Measurements from ENCODE around the gene FKBP5. TPM values are rescaled to one million over a fixed set of nuclear protein-coding genes. Genes with fewer than 3 reads are reported as not detected.

FKBP5 gene
- total and polyA plus RNA-seq, 2 donors (not counting 1 experiment from before 2014, with no cell fraction given), result 10.9 to 16.3 TPM

GRCh38 chr6:35727935-35728682 is 39.4 kb upstream of the FKBP5 start:
- DNase-seq (ENCODE audit: low read depth in 2 of 2), result peak; percentile 96 to 98
- H3K4me2 ChIP-seq (ENCODE audit: extremely low read depth, insufficient read depth, low read length), result peak overlapping the region; percentile 95
- H3K4me3 ChIP-seq (replicated peaks in 1 of 4; ENCODE audit: control extremely low read depth in 1 of 4, insufficient read depth in 1 of 4, low read depth in 3 of 4, low read length in 4 of 4), result peak overlapping the region; percentile 40 to 64 (median 44)
- H3K9ac ChIP-seq (ENCODE audit: insufficient read depth, low read length), result peak overlapping the region; percentile 71
- H3K9me3 ChIP-seq (ENCODE audit: control insufficient read depth, insufficient read depth, low read depth, low read length), result no peaks in the 10 kb centered on the region
- peaks cover 34% of the 10 kb centered on the region for H3K4me1 ChIP-seq (ENCODE audit: control insufficient read depth, extremely low read depth, insufficient read depth, low read length)
- no peaks in the 10 kb centered on the region for H3K27me3 ChIP-seq (ENCODE audit: control insufficient read depth, insufficient read depth, low read length)
- TF ChIP-seq EZH2 (IDR thresholded peaks at IDR 0.05; ENCODE audit: low read length, missing control alignments), result no peak
- peak in 1 of 2 donors; percentile 9 for TF ChIP-seq CTCF (conservative IDR thresholded peaks at IDR 0.05 in 1 of 2, IDR thresholded peaks at IDR 0.05 in 1 of 2; ENCODE audit: low read depth in 1 of 2, low read length in 2 of 2)
- peak overlapping the region; percentile 87 for H3K27ac ChIP-seq (ENCODE audit: insufficient read depth, low read length)
- H2AFZ ChIP-seq (ENCODE audit: low read length), result peak overlapping the region; percentile 90
- no peaks in the 10 kb centered on the region for H4K20me1 ChIP-seq (ENCODE audit: control insufficient read depth, extremely low read depth, insufficient read depth, low read length)
- no peaks in the 10 kb centered on the region for H3K79me2 ChIP-seq (ENCODE audit: control insufficient read depth, insufficient read depth, low read length)
- H3K36me3 ChIP-seq (ENCODE audit: control insufficient read depth, insufficient read depth, low read length), result no peaks in the 10 kb centered on the region

- Histone ChIP-seq H3K27me3 (ENCODE audit: control insufficient read depth, insufficient read depth, low read length) (no peaks in the 10 kb centered on the region), H3K27ac (ENCODE audit: insufficient read depth, low read length) (peak overlapping the region; percentile 69), H3K4me1 (ENCODE audit: control insufficient read depth, extremely low read depth, insufficient read depth, low read length) (peaks cover 27% of the 10 kb centered on the region), H3K4me2 (ENCODE audit: extremely low read depth, insufficient read depth, low read length) (peak overlapping the region; percentile 53), H3K36me3 (ENCODE audit: control insufficient read depth, insufficient read depth, low read length) (no peaks in the 10 kb centered on the region), H3K79me2 (ENCODE audit: control insufficient read depth, insufficient read depth, low read length) (no peaks in the 10 kb centered on the region), H2AFZ (ENCODE audit: low read length) (peak overlapping the region; percentile 25), H3K9me3 (ENCODE audit: control insufficient read depth, insufficient read depth, low read depth, low read length) (no peaks in the 10 kb centered on the region), H3K4me3 (replicated peaks in 1 of 4; ENCODE audit: control extremely low read depth in 1 of 4, insufficient read depth in 1 of 4, low read depth in 3 of 4, low read length in 4 of 4) (peak overlapping the region; percentile 38 to 64 (median 40)), H3K9ac (ENCODE audit: insufficient read depth, low read length) (peak overlapping the region; percentile 71), H4K20me1 (ENCODE audit: control insufficient read depth, extremely low read depth, insufficient read depth, low read length) (no peaks in the 10 kb centered on the region)
- DNase-seq (ENCODE audit: low read depth in 2 of 2), result peak; percentile 73 to 97
- TF ChIP-seq CTCF (conservative IDR thresholded peaks at IDR 0.05 in 1 of 2, IDR thresholded peaks at IDR 0.05 in 1 of 2; ENCODE audit: low read depth in 1 of 2, low read length in 2 of 2), result no peak
- TF ChIP-seq EZH2 (IDR thresholded peaks at IDR 0.05; ENCODE audit: low read length, missing control alignments), result no peak
Measured at GRCh38 chr6:35727231-35727934, 38.7 kb upstream of the FKBP5 start.

GRCh38 chr6:35725721-35726438 is 37.2 kb upstream of the FKBP5 start:
- H3K9ac ChIP-seq (ENCODE audit: insufficient read depth, low read length), result no peak overlapping the region
- no peak overlapping the region for H2AFZ ChIP-seq (ENCODE audit: low read length)
- peak overlapping the region in 1 of 4 experiments; percentile 12 for H3K4me3 ChIP-seq (replicated peaks in 1 of 4; ENCODE audit: control extremely low read depth in 1 of 4, insufficient read depth in 1 of 4, low read depth in 3 of 4, low read length in 4 of 4)
- no peaks in the 10 kb centered on the region for H3K79me2 ChIP-seq (ENCODE audit: control insufficient read depth, insufficient read depth, low read length)
- no peaks in the 10 kb centered on the region for H3K27me3 ChIP-seq (ENCODE audit: control insufficient read depth, insufficient read depth, low read length)
- H4K20me1 ChIP-seq (ENCODE audit: control insufficient read depth, extremely low read depth, insufficient read depth, low read length), result no peaks in the 10 kb centered on the region
- no peak overlapping the region for H3K27ac ChIP-seq (ENCODE audit: insufficient read depth, low read length)
- no peaks in the 10 kb centered on the region for H3K9me3 ChIP-seq (ENCODE audit: control insufficient read depth, insufficient read depth, low read depth, low read length)
- TF ChIP-seq EZH2 (IDR thresholded peaks at IDR 0.05; ENCODE audit: low read length, missing control alignments), result no peak
- no peak for TF ChIP-seq CTCF (conservative IDR thresholded peaks at IDR 0.05 in 1 of 2, IDR thresholded peaks at IDR 0.05 in 1 of 2; ENCODE audit: low read depth in 1 of 2, low read length in 2 of 2)
- no peaks in the 10 kb centered on the region for H3K36me3 ChIP-seq (ENCODE audit: control insufficient read depth, insufficient read depth, low read length)
- peak in 1 of 2 donors; percentile 88 for DNase-seq (ENCODE audit: low read depth in 2 of 2)
- peaks cover 26% of the 10 kb centered on the region for H3K4me1 ChIP-seq (ENCODE audit: control insufficient read depth, extremely low read depth, insufficient read depth, low read length)
- H3K4me2 ChIP-seq (ENCODE audit: extremely low read depth, insufficient read depth, low read length), result no peak overlapping the region

Data from fibroblast of lung (primary cell).